Measurements from ENCODE around the gene EXD3.
"Not testable (repeated sequence)": the region's sequence is repeated elsewhere in the genome, so short reads cannot be mapped to it uniquely, and the experiment has no call there.

The EXD3 gene

GRCh38 chr9:137430723-137431415 is 7.9 kb upstream of the EXD3 start:
- no peak for DNase-seq

GRCh38 chr9:137429974-137430722 is 7.2 kb upstream of the EXD3 start:
- no peak for DNase-seq

GRCh38 chr9:137429546-137429890 is 6.6 kb upstream of the EXD3 start:
- DNase-seq: no peak

GRCh38 chr9:137428841-137429545 is 6.0 kb upstream of the EXD3 start:
- no peak for DNase-seq

GRCh38 chr9:137428311-137428630 is 5.3 kb upstream of the EXD3 start:
- DNase-seq: no peak

- no peak for DNase-seq
These were observed 4.7 kb upstream of the EXD3 start for GRCh38 chr9:137427454-137428310.

- no peak for DNase-seq
These were observed 3.2 kb upstream of the EXD3 start for GRCh38 chr9:137426018-137426681.

GRCh38 chr9:137423514-137424291 is 741 bp upstream of the EXD3 start:
- DNase-seq: no peak

GRCh38 chr9:137421838-137422603 is 941 bp downstream of the EXD3 start:
- DNase-seq: no peak

GRCh38 chr9:137417161-137418021 is 5.6 kb downstream of the EXD3 start:
- no peak for DNase-seq

- no peak for DNase-seq
These were observed 6.3 kb downstream of the EXD3 start for GRCh38 chr9:137416563-137417151.

- DNase-seq: no peak
These were observed 6.9 kb downstream of the EXD3 start for GRCh38 chr9:137416006-137416562.

- DNase-seq: no peak
These were observed 7.5 kb downstream of the EXD3 start for GRCh38 chr9:137415451-137415850.

- DNase-seq: no peak
These were observed 10.5 kb downstream of the EXD3 start for GRCh38 chr9:137412431-137412830.

GRCh38 chr9:137411645-137412380 is 11.1 kb downstream of the EXD3 start:
- no peak for DNase-seq

- DNase-seq: no peak
These were observed 11.7 kb downstream of the EXD3 start for GRCh38 chr9:137411260-137411644.

GRCh38 chr9:137410891-137411249 is 12.1 kb downstream of the EXD3 start:
- no peak for DNase-seq

GRCh38 chr9:137410236-137410890 is 12.6 kb downstream of the EXD3 start:
- DNase-seq: not testable (repeated sequence)

Data from amniotic stem cell (primary cell).